COLO668 (cell line): ENCODE measurements around the gene MFSD11.
"Not testable (repeated sequence)": the region's sequence is repeated elsewhere in the genome, so short reads cannot be mapped to it uniquely, and the experiment has no call there.

Source experiments
- DNase-seq: peaks from one replicate; lab custom pipeline; 2025; ENCODE audit not compliant: unreplicated experiment; lab: John Stamatoyannopoulos, UW

The MFSD11 gene

DNA sequence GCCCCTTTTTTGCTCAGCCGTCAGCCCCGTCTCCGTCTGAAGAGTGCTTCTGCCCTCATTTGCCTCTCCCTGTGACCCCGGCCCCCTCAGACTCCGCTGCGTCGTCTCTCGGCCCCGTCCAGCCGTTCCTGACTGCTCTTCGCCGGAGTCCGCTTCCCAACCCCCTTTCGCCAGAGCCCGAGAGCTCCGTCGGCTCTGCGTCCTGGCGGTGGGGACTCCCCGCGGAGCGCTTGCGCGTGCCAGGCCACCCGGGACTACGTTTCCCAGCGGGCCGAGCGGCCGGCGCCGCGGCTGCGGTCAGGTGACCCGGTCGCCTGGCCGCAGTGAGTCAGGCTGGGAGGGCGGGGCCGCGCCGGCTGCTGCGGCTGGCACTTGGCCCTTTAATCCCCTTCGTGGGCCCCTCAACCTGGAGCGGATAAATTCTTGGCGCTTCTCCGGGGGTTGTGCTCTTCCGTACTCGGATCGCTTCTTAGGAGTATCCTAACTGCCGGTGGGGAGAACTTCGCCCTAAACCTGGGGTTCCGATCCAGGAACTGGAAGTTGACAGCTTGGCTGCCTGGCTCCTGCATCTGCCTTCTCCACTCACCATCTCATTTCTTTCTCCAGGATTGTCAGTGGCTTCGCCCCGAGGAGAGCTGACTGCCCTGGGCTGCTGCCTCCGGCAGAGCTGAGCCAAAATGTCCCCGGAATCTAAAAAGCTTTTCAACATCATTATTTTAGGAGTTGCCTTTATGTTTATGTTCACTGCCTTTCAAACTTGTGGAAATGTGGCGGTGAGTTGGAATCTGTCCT, at the start of gene MFSD11:
Gene MFSD11 (plus strand): TSS at position 444 of the 792 bp plus-strand sequence. CDS start 234 bp downstream, at position 678.
- peak; percentile 90 for DNase-seq

DNA sequence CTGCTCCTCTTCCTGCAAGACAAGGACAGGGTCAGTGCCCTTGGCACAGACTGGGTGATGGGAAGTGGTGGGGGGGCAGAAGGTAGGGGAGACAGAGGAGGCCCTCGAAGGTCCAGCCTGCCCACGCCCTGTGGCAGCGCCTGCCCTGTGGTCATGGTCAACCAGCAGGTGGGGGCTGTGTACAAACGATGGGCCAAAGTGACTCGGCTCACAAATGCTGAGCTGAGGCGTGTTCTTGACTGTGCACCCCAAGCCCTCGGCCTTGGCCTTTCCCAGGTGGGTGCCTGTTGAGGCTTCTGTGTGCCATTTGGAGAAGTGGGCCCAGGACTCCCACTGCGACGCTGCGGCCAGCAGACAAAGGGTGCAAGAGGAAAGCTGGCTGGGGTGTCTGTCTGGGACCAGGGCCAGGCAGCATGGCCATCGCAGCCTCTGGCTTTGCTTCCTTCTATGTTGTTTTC, 49.7 kb upstream of the MFSD11 start:
- no peak for DNase-seq

DNA sequence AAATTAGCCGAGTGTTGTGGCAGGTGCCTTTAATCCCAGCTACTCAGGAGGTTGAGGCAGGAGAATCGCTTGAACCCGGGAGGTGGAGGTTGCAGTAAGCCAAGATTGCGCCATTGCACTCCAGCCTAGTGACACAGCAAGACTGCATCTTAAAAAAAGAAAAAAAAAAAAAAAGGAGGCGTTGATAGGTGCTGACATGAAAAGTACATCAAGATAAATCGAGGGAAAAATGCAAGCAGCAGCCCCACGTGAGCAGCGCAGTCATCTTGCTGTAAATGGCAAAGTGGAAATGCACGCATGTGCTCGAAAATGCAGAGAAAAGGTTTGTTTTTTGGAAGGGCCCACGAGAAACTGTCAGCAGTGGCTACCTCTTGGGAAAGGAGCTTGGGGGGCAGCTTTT, 48.1 kb upstream of the MFSD11 start:
- DNase-seq, result no peak

DNA sequence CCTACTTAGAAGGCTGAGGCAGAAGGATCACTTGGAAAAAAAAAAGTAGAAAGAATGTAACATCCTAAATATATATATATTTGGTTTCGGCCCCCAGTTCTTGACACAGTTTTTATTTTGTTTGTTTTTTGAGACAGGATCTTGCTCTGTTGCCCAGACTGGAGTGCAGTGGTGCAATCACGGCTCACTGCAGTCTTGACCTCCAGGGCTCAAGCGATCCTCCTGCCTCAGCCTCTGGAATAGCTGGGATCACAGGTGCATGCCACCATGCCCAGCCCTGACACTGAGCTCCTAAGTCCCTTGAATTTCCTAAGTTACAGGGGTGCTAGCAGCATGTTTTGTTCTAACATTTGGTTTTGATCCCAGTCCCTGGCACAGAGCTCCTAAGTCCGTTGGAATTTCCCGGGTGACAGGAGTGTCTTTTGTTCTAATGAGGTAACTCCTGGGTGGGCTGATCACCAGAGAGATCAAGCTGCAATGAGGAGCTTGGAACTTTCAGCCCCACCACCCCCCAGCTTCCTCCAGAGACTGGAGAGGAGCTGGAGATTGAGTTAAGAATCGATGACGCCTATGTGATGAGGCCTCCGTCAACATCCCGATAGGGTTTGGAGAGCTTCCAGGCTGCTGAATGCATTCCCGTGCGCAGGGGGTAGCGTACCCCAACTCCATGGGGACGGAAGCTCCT, 47.2 kb upstream of the MFSD11 start:
- no peak for DNase-seq

DNA sequence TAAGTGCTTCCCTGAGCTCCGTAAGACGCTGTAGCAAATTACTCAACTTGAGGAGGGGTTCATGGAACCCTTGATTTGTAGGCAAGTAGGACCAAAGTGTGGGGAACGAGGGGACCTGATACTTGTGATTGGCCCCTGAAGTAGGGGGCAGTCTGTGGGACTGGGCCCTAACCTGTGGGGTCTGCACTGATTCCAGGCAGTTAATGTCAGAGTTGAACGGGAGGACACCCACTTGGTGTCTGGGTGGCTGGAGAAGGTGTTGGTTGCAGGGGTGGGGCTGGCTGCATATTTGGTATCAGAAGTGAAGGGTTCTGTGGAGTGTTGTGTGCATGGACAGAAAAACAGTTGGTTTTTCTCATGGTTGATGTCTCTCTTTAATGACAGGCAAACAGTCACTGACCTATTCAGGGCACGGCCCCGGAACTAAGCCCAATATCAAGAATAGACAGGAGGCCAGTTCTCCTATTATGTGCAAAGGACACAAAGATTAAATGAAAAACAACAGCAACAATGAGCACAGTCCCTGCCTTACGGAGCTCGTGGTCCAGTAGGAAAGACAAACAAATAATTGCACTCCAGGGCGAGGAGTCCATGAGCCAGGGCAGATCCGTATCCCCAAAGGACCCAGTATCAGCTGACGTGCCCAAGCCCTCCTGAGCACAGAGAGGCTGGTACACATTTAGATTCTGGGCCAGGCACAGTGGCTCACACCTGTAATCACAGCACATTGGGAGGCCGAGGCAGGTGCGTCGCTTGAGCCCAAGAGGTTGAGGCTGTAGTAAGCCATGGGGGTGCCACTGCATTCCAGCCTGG, 46.3 kb upstream of the MFSD11 start:
- DNase-seq, result no peak

DNA sequence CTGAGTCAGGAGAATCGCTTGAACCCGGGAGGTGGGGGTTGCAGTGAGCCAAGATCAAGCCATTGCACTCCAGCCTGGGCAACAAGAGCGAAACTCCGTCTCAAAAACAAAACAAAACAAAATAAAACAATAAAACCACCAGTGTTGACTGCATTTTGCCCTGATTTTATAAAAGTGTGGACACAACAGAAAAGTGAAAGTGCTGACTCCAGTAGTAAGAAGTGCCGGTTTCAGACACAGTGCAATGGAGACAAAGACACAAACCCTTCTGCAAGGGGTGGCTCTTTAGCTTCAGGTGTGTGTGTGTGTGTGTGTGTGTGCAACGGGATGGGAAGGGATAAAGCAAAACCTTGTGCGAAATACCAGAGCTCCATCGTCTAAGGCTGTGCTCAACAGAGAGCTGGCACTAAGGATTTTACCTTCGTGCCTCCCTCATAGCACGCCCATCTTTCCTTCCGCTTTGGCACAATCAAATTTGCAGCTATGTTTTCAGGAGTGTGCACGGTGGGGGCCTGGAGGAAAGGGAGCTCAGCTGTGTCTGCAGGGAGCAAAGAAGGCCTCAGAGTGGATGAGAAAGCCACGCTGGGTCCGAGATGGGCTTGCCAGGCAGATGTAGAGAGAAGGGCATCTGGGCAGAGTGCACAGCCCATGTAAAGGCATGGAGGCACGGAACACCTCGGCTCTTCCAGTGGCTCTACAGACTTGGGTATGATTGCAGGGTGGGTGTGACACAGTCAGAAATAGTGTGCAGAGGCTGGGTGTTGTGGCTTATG, 42.7 kb upstream of the MFSD11 start:
- DNase-seq, result no peak

DNA sequence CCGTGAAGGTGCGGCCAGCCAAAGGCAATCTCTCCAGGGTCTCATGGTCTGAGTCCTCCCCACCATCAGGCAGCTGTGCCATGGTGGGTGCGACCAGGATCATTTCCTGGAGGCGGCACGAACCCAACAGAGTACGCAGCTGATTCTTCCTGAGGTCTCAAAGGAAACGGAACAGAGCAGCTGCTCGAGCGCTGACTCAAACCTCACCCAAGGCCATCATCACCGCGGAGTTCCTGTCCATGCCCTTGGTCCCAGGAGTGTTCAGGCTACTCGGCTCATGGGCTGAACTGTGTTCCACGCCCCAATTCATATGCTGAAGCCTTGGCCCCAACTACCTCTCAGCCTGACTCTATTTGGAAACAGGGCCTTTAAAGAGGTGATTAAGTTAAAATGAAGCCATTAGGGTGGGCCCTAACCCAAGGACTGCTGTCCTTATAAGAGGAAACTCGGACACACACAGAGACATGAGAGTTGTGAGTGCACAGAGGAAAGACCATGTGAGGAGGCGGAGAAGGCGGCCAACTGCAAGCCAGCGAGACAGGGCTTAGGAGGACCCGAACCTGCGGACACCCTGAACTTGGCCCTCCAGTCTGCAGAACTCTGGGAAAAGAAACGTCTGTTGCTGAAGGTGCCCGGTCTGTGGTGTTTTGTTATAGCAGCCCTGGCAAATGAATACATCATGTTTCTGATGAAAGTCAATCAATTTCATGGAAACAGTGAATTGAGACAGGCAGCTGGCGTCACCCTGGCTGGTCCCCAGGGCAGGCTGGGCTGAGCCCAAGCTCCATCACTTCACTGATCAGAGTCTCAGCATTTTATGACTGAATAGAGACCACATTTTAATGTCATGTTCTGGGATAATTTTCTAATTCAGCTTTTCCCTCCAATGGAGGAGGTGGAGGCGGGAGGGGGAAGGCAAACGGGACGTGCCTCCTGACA, 40.9 kb upstream of the MFSD11 start:
- no peak for DNase-seq

DNA sequence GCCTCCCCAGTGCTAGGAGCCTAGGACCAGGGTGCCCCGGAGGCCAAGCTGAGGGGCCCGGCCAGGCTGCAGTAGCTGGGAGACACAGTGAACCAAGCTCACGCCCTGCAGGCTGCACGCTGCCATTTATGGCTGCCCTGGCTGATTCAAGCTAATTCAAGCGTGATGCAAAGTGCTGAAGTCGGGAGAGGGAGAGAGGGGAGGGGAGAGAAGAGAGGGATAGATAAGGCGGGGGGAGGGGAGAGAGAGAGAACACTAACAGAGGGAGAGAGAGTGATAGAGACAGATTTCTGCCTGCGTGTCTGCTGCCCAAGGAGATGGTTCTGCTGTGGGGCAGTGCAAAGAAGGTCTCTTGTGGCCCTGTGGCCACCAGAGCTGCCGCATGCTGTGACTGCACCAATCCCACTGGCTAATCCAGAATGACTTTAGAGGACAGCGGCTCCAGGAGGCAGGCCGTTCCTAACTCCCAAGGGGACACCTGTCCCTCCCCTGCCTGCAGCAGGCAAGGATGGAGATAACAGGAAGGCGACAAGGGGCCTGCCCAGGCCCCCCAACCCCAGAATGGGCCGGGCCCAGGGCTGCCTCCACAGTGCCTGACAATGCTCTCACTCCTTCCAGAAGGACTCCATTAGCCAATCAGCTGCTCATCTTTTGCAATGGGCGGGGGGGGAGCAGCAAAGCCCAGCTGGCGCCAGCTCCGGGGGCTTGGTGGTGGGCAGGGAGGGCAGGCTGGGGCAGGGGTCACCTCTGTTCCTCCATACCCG, 40.0 kb upstream of the MFSD11 start:
- DNase-seq, result no peak

DNA sequence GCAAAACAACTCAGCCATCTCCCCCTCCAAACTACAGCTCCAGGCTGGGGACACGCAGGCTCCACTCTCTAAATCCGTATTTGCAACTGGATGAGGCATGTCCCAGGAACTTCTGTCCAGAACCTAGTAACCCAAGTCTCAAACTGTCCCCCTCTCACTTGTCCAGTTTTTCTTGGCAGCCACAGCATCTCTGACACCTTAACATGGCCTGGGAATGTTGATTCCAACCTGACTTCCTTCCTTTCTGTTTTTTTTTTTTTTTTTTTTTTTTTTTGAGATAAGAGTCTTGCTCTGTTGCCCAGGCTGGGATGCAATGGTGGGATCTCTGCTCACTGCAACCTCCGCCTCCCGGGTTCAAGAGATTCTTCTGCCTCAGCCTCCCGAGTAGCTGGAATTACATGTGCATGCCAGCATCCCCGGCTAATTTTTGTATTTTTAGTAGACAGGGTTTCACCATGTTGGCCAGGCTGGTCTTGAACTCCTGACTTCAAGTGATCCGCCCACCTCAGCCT, 39.4 kb upstream of the MFSD11 start:
- not testable (repeated sequence) for DNase-seq

DNA sequence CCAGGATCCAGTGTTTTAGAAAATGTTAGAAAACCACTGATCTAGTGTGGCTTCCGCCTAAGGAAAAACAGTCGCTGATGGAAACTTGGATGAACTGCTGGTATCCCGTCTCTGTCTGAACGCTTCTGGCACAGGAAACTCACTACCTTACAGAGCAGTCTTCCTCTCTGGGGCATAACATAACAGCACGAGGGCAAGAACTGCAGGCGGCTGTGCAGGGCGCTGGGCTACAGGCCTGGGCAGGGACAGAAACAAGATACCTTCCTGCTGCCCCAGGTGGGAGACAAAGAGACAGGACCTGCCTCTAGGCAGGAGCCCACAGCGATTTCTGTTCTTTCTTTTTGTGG, 37.7 kb upstream of the MFSD11 start:
- DNase-seq, result peak; percentile 22

DNA sequence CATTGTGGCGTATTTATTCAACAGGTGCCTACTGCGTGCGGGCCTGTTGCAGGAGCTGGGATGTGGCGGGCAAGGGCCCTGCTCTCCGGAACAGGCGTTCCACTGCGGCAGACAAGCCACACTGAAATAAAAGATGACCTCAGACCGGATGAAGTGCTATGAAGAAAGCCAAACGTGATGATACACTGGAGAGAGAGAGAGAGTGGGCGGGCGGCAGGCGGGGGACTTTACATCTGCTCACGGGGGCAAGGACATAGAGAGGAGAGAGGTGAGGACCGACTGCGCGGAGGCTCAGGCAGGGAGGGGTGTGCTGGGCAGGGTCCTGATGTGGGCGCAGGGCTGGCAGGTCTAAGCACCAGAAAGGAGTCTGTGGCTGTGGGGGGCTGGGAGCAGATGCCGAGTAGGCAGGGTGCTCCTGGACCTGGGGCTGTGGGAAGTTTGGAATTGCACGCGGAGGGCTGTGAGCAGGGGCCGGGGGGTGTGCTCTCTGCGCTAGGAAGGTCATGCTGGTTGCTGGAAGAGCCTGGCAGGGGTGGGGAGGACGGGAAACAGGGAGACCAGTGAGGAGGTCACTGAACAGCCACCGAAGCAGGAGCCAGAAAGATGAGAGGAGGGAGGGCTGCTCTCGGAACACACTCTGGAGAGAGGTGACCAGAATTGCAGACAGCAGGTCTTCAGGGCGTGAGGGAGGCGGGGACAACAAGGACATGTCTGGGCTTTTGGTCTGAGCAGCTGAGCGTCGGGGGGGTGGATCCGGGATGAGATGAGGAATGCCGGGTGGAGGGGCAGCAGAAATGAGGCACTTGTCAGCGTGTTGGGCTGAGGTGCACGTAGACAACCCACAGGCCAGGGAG, 37.1 kb upstream of the MFSD11 start:
- DNase-seq, result peak; percentile 22

DNA sequence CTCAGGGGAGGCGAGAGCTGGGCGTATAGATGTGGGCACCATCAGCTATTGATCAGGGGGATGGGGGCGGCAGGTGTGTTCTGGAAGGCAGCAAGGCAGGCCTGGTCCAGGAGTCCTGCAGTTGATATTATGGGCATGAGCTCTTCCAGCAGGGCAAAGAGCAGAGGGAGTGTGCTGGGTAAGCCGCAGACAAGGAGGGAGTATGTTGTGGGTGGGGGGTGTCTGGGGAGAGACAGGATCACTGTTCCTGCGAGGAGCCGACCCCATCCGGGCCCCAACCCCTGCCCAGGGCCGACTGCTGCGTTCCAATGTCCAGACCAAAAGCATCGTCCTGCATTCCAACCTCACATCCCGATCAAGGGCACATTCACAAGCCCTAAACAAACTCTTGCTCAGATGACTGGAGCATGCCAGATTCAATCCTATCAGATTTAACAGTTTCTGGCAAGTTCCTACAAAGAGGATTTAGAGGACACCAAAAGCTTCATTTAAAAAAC, 36.4 kb upstream of the MFSD11 start:
- no peak for DNase-seq

DNA sequence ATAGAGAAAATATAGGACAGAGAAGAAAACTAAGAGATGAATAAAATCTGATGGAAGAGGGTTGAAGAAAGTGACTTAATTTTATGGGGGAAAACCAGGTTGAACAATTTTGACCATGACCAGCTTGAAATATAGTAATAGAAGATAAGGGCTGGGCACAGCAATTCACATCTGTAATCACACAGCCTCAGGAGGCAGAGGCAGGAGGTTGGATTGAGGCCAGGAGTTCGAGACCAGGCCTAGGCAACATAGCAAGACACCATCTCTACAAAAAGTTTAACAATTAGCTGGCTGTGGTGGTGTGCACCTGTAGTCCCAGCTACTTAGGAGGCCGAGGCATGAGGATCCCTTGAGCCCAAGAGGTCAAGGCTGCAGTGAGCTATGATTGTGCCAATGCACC, 35.8 kb upstream of the MFSD11 start:
- DNase-seq, result no peak

DNA sequence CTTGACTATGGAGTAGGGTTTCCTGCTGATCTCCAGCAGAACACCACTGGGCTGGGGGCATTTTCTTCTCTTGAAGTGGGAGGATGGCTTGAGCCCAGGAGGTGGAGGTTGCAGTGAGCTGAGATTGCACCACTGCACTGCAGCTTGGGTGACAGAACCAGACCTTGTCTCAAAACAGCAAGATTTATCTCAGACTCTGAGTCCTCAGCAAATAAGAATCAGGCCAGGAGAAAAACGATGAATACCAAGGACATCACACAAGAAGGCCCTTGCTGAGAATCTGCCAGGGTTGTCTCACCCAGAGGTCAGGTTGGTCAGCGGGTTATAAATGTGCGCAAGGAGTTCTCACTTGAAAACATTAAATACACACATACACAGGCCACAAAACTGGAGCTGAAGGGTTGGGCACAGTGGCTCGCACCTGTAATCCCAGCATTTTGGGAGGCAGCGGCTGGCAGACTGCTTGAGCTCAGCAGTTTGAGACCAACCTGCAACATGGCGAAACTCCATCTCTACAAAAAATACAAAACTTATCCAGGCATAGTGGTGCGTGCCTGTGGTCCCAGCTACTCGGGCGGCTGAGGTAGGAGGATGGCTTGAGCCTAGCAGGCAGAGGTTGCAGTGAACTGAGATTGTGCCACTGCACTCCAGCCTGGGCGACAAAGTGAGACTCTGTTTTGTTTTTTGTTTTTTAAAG, 34.8 kb upstream of the MFSD11 start:
- no peak for DNase-seq

DNA sequence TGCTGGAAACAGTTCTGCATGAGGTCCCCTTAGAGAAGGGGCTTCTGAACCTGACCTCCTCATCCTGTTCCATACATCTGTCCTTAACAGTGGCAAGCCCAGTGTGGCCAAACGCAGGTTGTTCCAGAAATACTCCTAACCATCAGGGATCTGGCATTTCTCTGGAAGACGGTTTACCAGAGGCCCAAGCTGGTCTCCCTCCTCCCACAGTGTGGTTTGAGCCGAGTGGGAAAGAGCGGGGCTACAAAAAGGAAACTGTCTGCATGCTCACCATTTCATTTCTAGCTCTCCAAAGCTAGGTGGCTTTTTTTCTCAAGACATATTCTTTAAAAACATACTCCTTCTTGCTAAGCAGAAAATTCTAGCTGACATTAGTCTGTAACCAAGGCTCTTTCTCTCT, 33.1 kb upstream of the MFSD11 start:
- no peak for DNase-seq

DNA sequence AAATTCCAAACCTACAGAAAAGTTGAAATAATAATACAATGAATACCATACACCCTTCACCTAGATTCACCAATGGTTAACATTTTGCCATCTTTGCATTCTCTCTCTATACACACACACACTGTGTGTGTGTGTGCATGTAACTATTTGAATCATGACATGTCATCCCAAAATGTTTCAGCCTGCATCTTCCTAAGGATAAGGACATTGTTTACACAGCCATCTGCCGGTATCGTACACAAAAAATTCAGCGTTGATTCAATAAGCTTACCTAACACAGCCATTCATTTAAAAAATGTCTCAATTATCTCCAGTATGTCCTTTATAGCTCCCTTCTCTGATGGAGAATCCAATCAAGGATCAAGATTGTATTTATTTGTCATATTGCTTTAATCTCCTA, 31.1 kb upstream of the MFSD11 start:
- no peak for DNase-seq
